Ovary (tissue), 3 donors: ENCODE results near the gene APOD.

Experiments
- EP300 ChIP-seq: sonication (generic); formaldehyde crosslinking; IDR thresholded peaks from one replicate; pipeline ENCODE4 v1.6.1; 2017; ENCODE audit warnings: antibody characterized with exemption
- TF ChIP-seq, protein P1 (sequence below), 3 donors: fragments of 450-650 bp in 2 of 3; fragments of 200-600 bp in 1 of 3; IDR thresholded peaks; one replicate each; pipeline versions ENCODE4 v1.5.1 to v1.8.0; 2016 to 2022; ENCODE audit warnings: antibody characterized with exemption in 3 of 3, mild to moderate bottlenecking in 1 of 3
- donor health status: DM: no; HTN: no; CAD: no.

GRCh38 chr3:195542698-195543499 lies 40.8 kb downstream of the APOD start, which contains the start of gene PPP1R2:
- TF ChIP-seq, protein P1, sequence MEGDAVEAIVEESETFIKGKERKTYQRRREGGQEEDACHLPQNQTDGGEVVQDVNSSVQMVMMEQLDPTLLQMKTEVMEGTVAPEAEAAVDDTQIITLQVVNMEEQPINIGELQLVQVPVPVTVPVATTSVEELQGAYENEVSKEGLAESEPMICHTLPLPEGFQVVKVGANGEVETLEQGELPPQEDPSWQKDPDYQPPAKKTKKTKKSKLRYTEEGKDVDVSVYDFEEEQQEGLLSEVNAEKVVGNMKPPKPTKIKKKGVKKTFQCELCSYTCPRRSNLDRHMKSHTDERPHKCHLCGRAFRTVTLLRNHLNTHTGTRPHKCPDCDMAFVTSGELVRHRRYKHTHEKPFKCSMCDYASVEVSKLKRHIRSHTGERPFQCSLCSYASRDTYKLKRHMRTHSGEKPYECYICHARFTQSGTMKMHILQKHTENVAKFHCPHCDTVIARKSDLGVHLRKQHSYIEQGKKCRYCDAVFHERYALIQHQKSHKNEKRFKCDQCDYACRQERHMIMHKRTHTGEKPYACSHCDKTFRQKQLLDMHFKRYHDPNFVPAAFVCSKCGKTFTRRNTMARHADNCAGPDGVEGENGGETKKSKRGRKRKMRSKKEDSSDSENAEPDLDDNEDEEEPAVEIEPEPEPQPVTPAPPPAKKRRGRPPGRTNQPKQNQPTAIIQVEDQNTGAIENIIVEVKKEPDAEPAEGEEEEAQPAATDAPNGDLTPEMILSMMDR (IDR thresholded peaks at IDR 0.05): no peak
- TF ChIP-seq EP300: no peak
